Measurements from ENCODE around the gene PXDN. TPM values are rescaled to one million over a fixed set of nuclear protein-coding genes. Genes with fewer than 3 reads are reported as not detected.

PXDN gene
- total and polyA plus RNA-seq, 8 donors = 3.3 to 71.6 (median 28.0) TPM

GRCh38 chr2:1675633-1676032, 68.7 kb downstream of the PXDN start:
- H3K36me3 ChIP-seq = peaks cover 6 to 85% (median 69%) of the 10 kb centered on the region in 4 donors
- 48 to 69% (median 63%) methylated on average over 8 of the region's 8 CpGs for WGBS, 5 donors
- no peaks in the 10 kb centered on the region for H3K9me3 ChIP-seq
- peaks cover 0 to 11% (median 5%) of the 10 kb centered on the region in 4 donors for H3K4me1 ChIP-seq
- peak overlapping the region in 2 of 5 donors; percentile 40 to 76 for H3K27ac ChIP-seq
- peak in 1 of 2 donors; percentile 24 for DNase-seq
- H3K27me3 ChIP-seq = no peaks in the 10 kb centered on the region
- TF ChIP-seq POLR2AphosphoS5 (IDR thresholded peaks at IDR 0.05) (peak in 2 of 3 donors; percentile 13 to 71), EP300 (IDR thresholded peaks at IDR 0.05) (no peak), CTCF (IDR thresholded peaks at IDR 0.05) (peak in 2 of 7 experiments; percentile 13 to 19), POLR2A (IDR thresholded peaks at IDR 0.05) (no peak)
- no peak overlapping the region for H3K4me3 ChIP-seq
- intact Hi-C loops (cut with DNase I; ENCODE audit: low total_unique reads) = no loop called here

GRCh38 chr2:1674766-1675397, 69.4 kb downstream of the PXDN start:
- H3K4me3 ChIP-seq = no peak overlapping the region
- no peaks in the 10 kb centered on the region for H3K9me3 ChIP-seq
- TF ChIP-seq EP300 (IDR thresholded peaks at IDR 0.05) = no peak
- no peak for TF ChIP-seq POLR2AphosphoS5 (IDR thresholded peaks at IDR 0.05)
- TF ChIP-seq CTCF (IDR thresholded peaks at IDR 0.05) = no peak
- TF ChIP-seq POLR2A (IDR thresholded peaks at IDR 0.05) = no peak
- intact Hi-C loops (cut with DNase I; ENCODE audit: low total_unique reads) = no loop called here
- peak in 1 of 2 donors; percentile 9 for DNase-seq
- peak overlapping the region in 1 of 5 donors; percentile 76 for H3K27ac ChIP-seq
- 86 to 92% (median 88%) methylated on average over 18 of the region's 18 CpGs for WGBS, 5 donors
- peaks cover 6 to 78% (median 66%) of the 10 kb centered on the region in 4 donors for H3K36me3 ChIP-seq
- no peaks in the 10 kb centered on the region for H3K27me3 ChIP-seq
- peaks cover 0 to 11% (median 5%) of the 10 kb centered on the region in 4 donors for H3K4me1 ChIP-seq

- peak in 1 of 2 donors; percentile 13 for DNase-seq
- WGBS, 5 donors = 78 to 89% (median 84%) methylated on average over 9 of the region's 9 CpGs
- no peak overlapping the region for H3K27ac ChIP-seq
- TF ChIP-seq POLR2A (IDR thresholded peaks at IDR 0.05) (no peak), EP300 (IDR thresholded peaks at IDR 0.05) (no peak), CTCF (IDR thresholded peaks at IDR 0.05) (no peak), POLR2AphosphoS5 (IDR thresholded peaks at IDR 0.05) (no peak)
- H3K9me3 ChIP-seq = no peaks in the 10 kb centered on the region
- no peak overlapping the region for H3K4me3 ChIP-seq
- H3K4me1 ChIP-seq = peaks cover 0 to 11% (median 5%) of the 10 kb centered on the region in 4 donors
- H3K36me3 ChIP-seq = peaks cover 6 to 72% (median 59%) of the 10 kb centered on the region in 4 donors
- H3K27me3 ChIP-seq = no peaks in the 10 kb centered on the region
- intact Hi-C loops (cut with DNase I; ENCODE audit: low total_unique reads) = no loop called here
Observed at GRCh38 chr2:1674276-1674675, 70.0 kb downstream of the PXDN start.

GRCh38 chr2:1673160-1673944, 71.0 kb downstream of the PXDN start:
- Histone ChIP-seq H3K9me3 (no peaks in the 10 kb centered on the region), H3K36me3 (peaks cover 6 to 67% (median 50%) of the 10 kb centered on the region in 4 donors), H3K4me3 (no peak overlapping the region), H3K4me1 (peaks cover 0 to 11% (median 5%) of the 10 kb centered on the region in 4 donors), H3K27ac (no peak overlapping the region), H3K27me3 (no peaks in the 10 kb centered on the region)
- DNase-seq = peak in 1 of 2 donors; percentile 11
- 87 to 90% (median 89%) methylated on average over 18 of the region's 18 CpGs for WGBS, 5 donors
- intact Hi-C loops (cut with DNase I; ENCODE audit: low total_unique reads) = no loop called here
- TF ChIP-seq POLR2A (IDR thresholded peaks at IDR 0.05) (no peak), EP300 (IDR thresholded peaks at IDR 0.05) (no peak), CTCF (IDR thresholded peaks at IDR 0.05) (no peak), POLR2AphosphoS5 (IDR thresholded peaks at IDR 0.05) (no peak)

All from stomach (tissue), 9 donors.